Measurements from ENCODE around the gene EN2.

GRCh38 chr7:155457544-155458110 is 302 bp upstream of the EN2 start:
- TF ChIP-seq, protein P1, sequence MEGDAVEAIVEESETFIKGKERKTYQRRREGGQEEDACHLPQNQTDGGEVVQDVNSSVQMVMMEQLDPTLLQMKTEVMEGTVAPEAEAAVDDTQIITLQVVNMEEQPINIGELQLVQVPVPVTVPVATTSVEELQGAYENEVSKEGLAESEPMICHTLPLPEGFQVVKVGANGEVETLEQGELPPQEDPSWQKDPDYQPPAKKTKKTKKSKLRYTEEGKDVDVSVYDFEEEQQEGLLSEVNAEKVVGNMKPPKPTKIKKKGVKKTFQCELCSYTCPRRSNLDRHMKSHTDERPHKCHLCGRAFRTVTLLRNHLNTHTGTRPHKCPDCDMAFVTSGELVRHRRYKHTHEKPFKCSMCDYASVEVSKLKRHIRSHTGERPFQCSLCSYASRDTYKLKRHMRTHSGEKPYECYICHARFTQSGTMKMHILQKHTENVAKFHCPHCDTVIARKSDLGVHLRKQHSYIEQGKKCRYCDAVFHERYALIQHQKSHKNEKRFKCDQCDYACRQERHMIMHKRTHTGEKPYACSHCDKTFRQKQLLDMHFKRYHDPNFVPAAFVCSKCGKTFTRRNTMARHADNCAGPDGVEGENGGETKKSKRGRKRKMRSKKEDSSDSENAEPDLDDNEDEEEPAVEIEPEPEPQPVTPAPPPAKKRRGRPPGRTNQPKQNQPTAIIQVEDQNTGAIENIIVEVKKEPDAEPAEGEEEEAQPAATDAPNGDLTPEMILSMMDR (IDR thresholded peaks at IDR 0.05) = no peak
- TF ChIP-seq EZH2 (IDR thresholded peaks at IDR 0.05; ENCODE audit: borderline replicate concordance, insufficient read depth, low read depth, low read length, poor library complexity, severe bottlenecking) = no peak
